Ascending aorta (tissue), 2 donors: ENCODE results near the gene EPM2AIP1. TPM values are rescaled to one million over a fixed set of nuclear protein-coding genes. Genes with fewer than 3 reads are reported as not detected.

ENCODE experiments used
- DNase-seq, 2 donors: peaks; one replicate each; pipeline ENCODE4 v3.0.0-alpha.2; 2019; ENCODE audit warnings: low spot score in 2 of 2
- H3K27ac ChIP-seq, 2 donors: fragments of 200-600 bp; sonication (generic); one replicate each; pipeline ENCODE4 v1.5.1; 2016 to 2017; ENCODE audit warnings: mild to moderate bottlenecking in 1 of 2
- H3K27me3 ChIP-seq: fragments of 200-600 bp; sonication (generic); one replicate; pipeline ENCODE4 v1.5.1; 2017
- H3K36me3 ChIP-seq, 2 donors: fragments of 200-600 bp; sonication (generic); one replicate each; pipeline ENCODE4 v1.5.1; 2016
- H3K4me1 ChIP-seq, 2 donors: fragments of 200-600 bp; sonication (generic); one replicate each; pipeline ENCODE4 v1.5.1; 2016 to 2017; ENCODE audit warnings: mild to moderate bottlenecking in 1 of 2
- H3K4me3 ChIP-seq, 2 donors: fragments of 200-600 bp; sonication (generic); one replicate each; pipeline ENCODE4 v1.5.1; 2016 to 2017; ENCODE audit warnings: mild to moderate bottlenecking in 1 of 2
- H3K9me3 ChIP-seq, 2 donors: fragments of 200-600 bp; sonication (generic); one replicate each; pipeline ENCODE4 v1.5.1; 2016
- CTCF ChIP-seq, 3 experiments: fragments of 200-600 bp in 2 of 3; fragments of 450-650 bp in 1 of 3; sonication (generic) in 2 of 3; IDR thresholded peaks; one replicate each; pipeline ENCODE4 v1.5.1; 2016 to 2019; ENCODE audit warnings: antibody characterized with exemption in 3 of 3, mild to moderate bottlenecking in 1 of 3, moderate library complexity in 1 of 3
- intact Hi-C: fragments of 100-400 bp; cut with DNase I; formaldehyde crosslinking; loops from one replicate; pipeline ENCODE4 v1.15.1; 2023
- total RNA-seq: library from RNA; depleted of rRNA; stranded (reverse); fragments of >200 nt; gene quantifications from one replicate; pipeline ENCODE4 v1.1.0, GENCODE V29; 2016

EPM2AIP1 gene
- total RNA-seq, 1 donor from 2014 or later = 1.9 TPM

DNA sequence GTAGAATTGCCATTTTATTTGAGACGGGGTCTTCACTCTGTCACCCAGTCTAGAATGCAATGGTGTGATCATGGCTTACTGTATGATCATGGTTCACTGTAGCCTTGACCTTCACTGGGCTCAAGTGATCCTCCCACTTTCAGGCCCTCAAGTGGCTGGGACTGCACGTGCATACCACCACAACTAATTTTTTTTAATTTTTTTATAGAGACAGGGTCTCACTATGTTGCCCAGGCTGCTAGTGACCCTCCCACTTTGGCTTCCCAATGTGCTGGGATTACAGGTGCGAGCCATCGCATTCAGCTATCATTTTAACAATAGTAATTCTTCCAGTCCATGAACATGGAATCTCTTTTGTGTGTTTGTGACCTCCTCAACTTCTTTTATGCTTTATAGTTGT, 11.9 kb downstream of the EPM2AIP1 start:
- H3K27me3 ChIP-seq = no peaks in the 10 kb centered on the region
- H3K9me3 ChIP-seq = no peaks in the 10 kb centered on the region
- intact Hi-C loops = no loop called here
- H3K36me3 ChIP-seq = peaks cover 40 to 43% of the 10 kb centered on the region in 2 donors
- H3K27ac ChIP-seq = no peak overlapping the region
- no peak for TF ChIP-seq CTCF (IDR thresholded peaks at IDR 0.05)
- no peak overlapping the region for H3K4me3 ChIP-seq
- DNase-seq = no peak
- H3K4me1 ChIP-seq = no peaks in the 10 kb centered on the region

GRCh38 chr3:36973139-36973538, 19.8 kb downstream of the EPM2AIP1 start:
- no peaks in the 10 kb centered on the region for H3K9me3 ChIP-seq
- no peaks in the 10 kb centered on the region for H3K4me1 ChIP-seq
- DNase-seq = no peak
- TF ChIP-seq CTCF (IDR thresholded peaks at IDR 0.05) = no peak
- H3K27me3 ChIP-seq = no peaks in the 10 kb centered on the region
- no peak overlapping the region for H3K4me3 ChIP-seq
- intact Hi-C loops = no loop called here
- no peak overlapping the region for H3K27ac ChIP-seq
- no peaks in the 10 kb centered on the region for H3K36me3 ChIP-seq

DNA sequence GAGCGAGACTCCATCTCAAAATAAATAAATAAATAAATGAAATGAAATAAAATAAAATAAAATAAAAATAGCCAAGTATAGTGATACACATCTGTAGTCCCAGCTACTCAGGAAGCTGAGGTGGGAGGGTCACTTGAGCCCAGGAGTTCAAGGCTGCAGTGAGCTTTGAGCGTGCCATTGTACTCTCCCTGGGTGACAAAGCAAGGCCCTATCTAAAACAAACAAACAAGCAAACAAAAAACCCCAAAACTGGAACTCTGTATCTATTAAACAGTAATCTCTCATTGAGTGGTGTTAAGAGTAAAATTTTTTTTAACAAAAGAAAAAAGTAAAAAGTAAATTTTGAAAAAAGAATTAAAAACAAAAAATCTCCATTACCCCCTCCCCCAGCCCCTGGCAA, 20.8 kb downstream of the EPM2AIP1 start:
- no peak overlapping the region for H3K4me3 ChIP-seq
- H3K27me3 ChIP-seq = no peaks in the 10 kb centered on the region
- intact Hi-C loops = no loop called here
- H3K4me1 ChIP-seq = no peaks in the 10 kb centered on the region
- DNase-seq = no peak
- H3K36me3 ChIP-seq = no peaks in the 10 kb centered on the region
- no peak overlapping the region for H3K27ac ChIP-seq
- TF ChIP-seq CTCF (IDR thresholded peaks at IDR 0.05) = no peak
- H3K9me3 ChIP-seq = no peaks in the 10 kb centered on the region

- Histone ChIP-seq H3K9me3 (no peaks in the 10 kb centered on the region), H3K36me3 (no peaks in the 10 kb centered on the region), H3K27me3 (no peaks in the 10 kb centered on the region), H3K4me1 (no peaks in the 10 kb centered on the region), H3K27ac (no peak overlapping the region), H3K4me3 (no peak overlapping the region)
- no peak for TF ChIP-seq CTCF (IDR thresholded peaks at IDR 0.05)
- DNase-seq = no peak
- intact Hi-C loops = no loop called here
Observed at GRCh38 chr3:36969540-36970432, 23.1 kb downstream of the EPM2AIP1 start.

GRCh38 chr3:36969085-36969484, 23.8 kb downstream of the EPM2AIP1 start:
- TF ChIP-seq CTCF (IDR thresholded peaks at IDR 0.05) = no peak
- Histone ChIP-seq H3K27me3 (no peaks in the 10 kb centered on the region), H3K4me3 (no peak overlapping the region), H3K27ac (no peak overlapping the region), H3K36me3 (no peaks in the 10 kb centered on the region), H3K9me3 (no peaks in the 10 kb centered on the region), H3K4me1 (no peaks in the 10 kb centered on the region)
- intact Hi-C loops = no loop called here
- no peak for DNase-seq
